H9 (cell line): Measurements from ENCODE around the gene SEC23IP. TPM values are rescaled to one million over a fixed set of nuclear protein-coding genes. Genes with fewer than 3 reads are reported as not detected.

Source experiments
- DNase-seq: peaks from one replicate; pipeline ENCODE4 v3.0.0-alpha.2; 2017
- H2AFZ ChIP-seq: one replicate; pipeline ENCODE4 v1.6.1; 2013; ENCODE audit warnings: mild to moderate bottlenecking, low read length, control low read depth, moderate library complexity
- H2AK5ac ChIP-seq: 2 replicates; pipeline ENCODE4 v1.6.1; 2013; ENCODE audit warnings: low read length, control low read depth, mixed read lengths; ENCODE audit not compliant: insufficient read length
- H2BK120ac ChIP-seq: one replicate; pipeline ENCODE4 v1.6.1; 2013; ENCODE audit warnings: low read depth, mild to moderate bottlenecking, low read length, control low read depth, inconsistent platforms; ENCODE audit not compliant: poor library complexity, severe bottlenecking
- H2BK12ac ChIP-seq: 2 replicates; pipeline ENCODE4 v1.6.1; 2013; ENCODE audit warnings: low read length, control low read depth, mixed read lengths, low read depth; ENCODE audit not compliant: insufficient read length
- H2BK15ac ChIP-seq: 2 replicates; pipeline ENCODE4 v1.6.1; 2013; ENCODE audit warnings: low read depth, low read length, control low read depth
- H2BK20ac ChIP-seq: one replicate; pipeline ENCODE4 v1.6.1; 2013; ENCODE audit warnings: low read depth, mild to moderate bottlenecking, low read length, control low read depth, inconsistent platforms; ENCODE audit not compliant: poor library complexity, severe bottlenecking
- H2BK5ac ChIP-seq: 2 replicates; pipeline ENCODE4 v1.6.1; 2013; ENCODE audit warnings: low read length, control low read depth, mixed read lengths; ENCODE audit not compliant: insufficient read length
- H3K14ac ChIP-seq: 2 replicates; pipeline ENCODE4 v1.6.1; 2013; ENCODE audit warnings: low read length, control low read depth; ENCODE audit not compliant: insufficient read depth
- H3K18ac ChIP-seq: 2 replicates; pipeline ENCODE4 v1.6.1; 2013; ENCODE audit warnings: low read depth, mild to moderate bottlenecking, mixed read lengths, low read length, control low read depth; ENCODE audit not compliant: insufficient read length
- H3K23ac ChIP-seq: 2 replicates; pipeline ENCODE4 v1.6.1; 2013; ENCODE audit warnings: low read length, control low read depth, mixed read lengths, low read depth; ENCODE audit not compliant: insufficient read length
- H3K23me2 ChIP-seq: 2 replicates; pipeline ENCODE4 v1.6.1; 2013; ENCODE audit warnings: low read depth, mild to moderate bottlenecking, mixed read lengths, low read length, control low read depth; ENCODE audit not compliant: insufficient read length, poor library complexity, severe bottlenecking
- H3K27ac ChIP-seq: 2 replicates; pipeline ENCODE4 v1.5.1; 2013; ENCODE audit warnings: low read length, control low read depth, mixed read lengths, low read depth; ENCODE audit not compliant: insufficient read length
- H3K27me3 ChIP-seq: 2 replicates; pipeline ENCODE4 v1.6.1; 2013; ENCODE audit warnings: low read length, control low read depth, inconsistent platforms; ENCODE audit not compliant: insufficient read depth
- H3K4ac ChIP-seq: 2 replicates; pipeline ENCODE4 v1.6.1; 2013; ENCODE audit warnings: low read depth, mild to moderate bottlenecking, control low read depth, inconsistent platforms, low read length, moderate library complexity
- H3K4me1 ChIP-seq: 2 replicates; pipeline ENCODE4 v1.6.1; 2013; ENCODE audit warnings: low read length, control low read depth, inconsistent platforms; ENCODE audit not compliant: insufficient read depth
- H3K4me2 ChIP-seq: 2 replicates; pipeline ENCODE4 v1.6.1; 2013; ENCODE audit warnings: low read length, control low read depth, mixed read lengths; ENCODE audit not compliant: insufficient read length, insufficient read depth
- H3K56ac ChIP-seq: 2 replicates; pipeline ENCODE4 v1.6.1; 2013; ENCODE audit warnings: low read depth, mild to moderate bottlenecking, mixed read lengths, low read length, control low read depth; ENCODE audit not compliant: insufficient read length
- H3K79me1 ChIP-seq: 2 replicates; pipeline ENCODE4 v1.6.1; 2013; ENCODE audit warnings: low read depth, mild to moderate bottlenecking, moderate library complexity, low read length, control low read depth, inconsistent platforms; ENCODE audit not compliant: insufficient read depth, poor library complexity, severe bottlenecking
- H3K79me2 ChIP-seq: 2 replicates; pipeline ENCODE4 v1.6.1; 2013; ENCODE audit warnings: low read length, control low read depth, inconsistent platforms; ENCODE audit not compliant: insufficient read depth
- H3K9ac ChIP-seq: 2 replicates; pipeline ENCODE4 v1.6.1; 2013; ENCODE audit warnings: low read length, control low read depth, mixed read lengths; ENCODE audit not compliant: insufficient read length; ENCODE audit errors: extremely low read depth
- H3K9me3 ChIP-seq: one replicate; pipeline ENCODE4 v1.6.1; 2013; ENCODE audit warnings: low read depth, low read length, inconsistent platforms; ENCODE audit not compliant: control insufficient read depth
- H3T11ph ChIP-seq: one replicate; pipeline ENCODE4 v1.6.1; 2013; ENCODE audit warnings: mild to moderate bottlenecking, low read length, control low read depth, inconsistent platforms
- H4K20me1 ChIP-seq: one replicate; pipeline ENCODE4 v1.6.1; 2013; ENCODE audit not compliant: control insufficient read depth, insufficient read length, insufficient read depth
- H4K5ac ChIP-seq: 2 replicates; pipeline ENCODE4 v1.6.1; 2013; ENCODE audit warnings: low read depth, mild to moderate bottlenecking, mixed read lengths, low read length, control low read depth; ENCODE audit not compliant: insufficient read length
- H4K8ac ChIP-seq: replicated peaks from 2 replicates; pipeline ENCODE4 v1.6.1; 2013; ENCODE audit warnings: low read length, control low read depth, mixed read lengths, low read depth; ENCODE audit not compliant: insufficient read length
- H4K91ac ChIP-seq: 2 replicates; pipeline ENCODE4 v1.6.1; 2013; ENCODE audit warnings: low read depth, mild to moderate bottlenecking, moderate library complexity, mixed read lengths, low read length, control low read depth; ENCODE audit not compliant: insufficient read length
- H3K27ac Mint-ChIP-seq, 3 experiments: 2 replicates in 2 of 3; 3 replicates in 1 of 3; pipeline ENCODE4 v1.8.0; 2020 to 2021; ENCODE audit warnings: mixed read lengths in 3 of 3, mild to moderate bottlenecking in 1 of 3, moderate library complexity in 1 of 3
- H3K27me3 Mint-ChIP-seq: 2 replicates; pipeline ENCODE4 v1.8.0; 2021; ENCODE audit warnings: low read depth, mild to moderate bottlenecking, moderate library complexity, mixed read lengths
- H3K36me3 Mint-ChIP-seq, 3 experiments: 2 replicates in 2 of 3; 3 replicates in 1 of 3; pipeline ENCODE4 v1.8.0; 2020 to 2021; ENCODE audit warnings: low read depth in 3 of 3, mixed read lengths in 3 of 3; ENCODE audit not compliant: insufficient read depth in 1 of 3
- H3K4me1 Mint-ChIP-seq, 2 experiments: 2 replicates each; pipeline ENCODE4 v1.8.0; 2020; ENCODE audit warnings: mixed read lengths in 2 of 2
- H3K4me3 Mint-ChIP-seq, 2 experiments: 2 replicates in 1 of 2; 3 replicates in 1 of 2; pipeline ENCODE4 v1.8.0; 2020 to 2021; ENCODE audit warnings: mild to moderate bottlenecking in 2 of 2, mixed read lengths in 2 of 2, moderate library complexity in 1 of 2
- H3K9me3 Mint-ChIP-seq, 2 experiments: 2 replicates in 1 of 2; 3 replicates in 1 of 2; pipeline ENCODE4 v1.8.0; 2020; ENCODE audit warnings: mild to moderate bottlenecking in 2 of 2, mixed read lengths in 2 of 2, moderate library complexity in 1 of 2
- WGBS: extraction: QIAGEN DNeasy Blood & Tissue Kit; methylation state at CpG from one replicate; pipeline ENCODE4 v1.1.7; 2013; ENCODE audit warnings: missing lambda C conversion rate, low lambda C conversion rate, mixed read lengths; ENCODE audit not compliant: insufficient read length; ENCODE audit errors: extremely low coverage; 5-methylcytosine and 5-hydroxymethylcytosine counted together
- total RNA-seq: library from RNA; stranded (reverse); gene quantifications from 2 replicates; pipeline ENCODE4 v1.2.1, GENCODE V29; 2021
- TF ChIP-seq, protein P1 (sequence below): fragments of 200-600 bp; sonication (generic); conservative IDR thresholded peaks from 3 replicates; pipeline ENCODE4 v1.8.0; 2021; ENCODE audit warnings: antibody characterized with exemption, mild to moderate bottlenecking

The SEC23IP gene
- total RNA-seq, 1 experiment from 2014 or later: 93.0 TPM

GRCh38 chr10:119967066-119967465, 74.5 kb downstream of the SEC23IP start:
- H4K8ac ChIP-seq: no peak overlapping the region
- H2BK20ac ChIP-seq: no peak overlapping the region
- no peak overlapping the region for H3K23ac ChIP-seq
- no peak overlapping the region for H2BK5ac ChIP-seq
- no peak overlapping the region for H3T11ph ChIP-seq
- no peaks in the 10 kb centered on the region for H3K23me2 ChIP-seq
- no peak overlapping the region for H4K5ac ChIP-seq
- Mint-ChIP-seq H3K4me1 (no peaks in the 10 kb centered on the region), H3K27ac (no peak overlapping the region), H3K27me3 (no peaks in the 10 kb centered on the region; the same call in 1 of the 2 replicates), H3K4me3 (no peak overlapping the region), H3K36me3 (peaks cover 0 to 16% (median 0%) of the 10 kb centered on the region in 3 experiments; a peak in 3 of 7 replicates), H3K9me3 (peaks cover 16 to 17% of the 10 kb centered on the region in 2 experiments)
- H2BK120ac ChIP-seq: no peak overlapping the region
- no peak overlapping the region for H4K91ac ChIP-seq
- H2AFZ ChIP-seq: no peak overlapping the region
- no peak for DNase-seq
- no CpG with 5 or more reads among the region's 1 CpG for WGBS
- no peaks in the 10 kb centered on the region for H3K27me3 ChIP-seq
- H4K20me1 ChIP-seq: no peaks in the 10 kb centered on the region
- no peaks in the 10 kb centered on the region for H3K9me3 ChIP-seq
- no peaks in the 10 kb centered on the region for H3K79me1 ChIP-seq
- H2BK12ac ChIP-seq: no peak overlapping the region
- no peak overlapping the region for H3K27ac ChIP-seq
- H2AK5ac ChIP-seq: no peak overlapping the region
- H3K14ac ChIP-seq: no peak overlapping the region
- no peak overlapping the region for H3K4me2 ChIP-seq
- H3K79me2 ChIP-seq: no peaks in the 10 kb centered on the region
- H3K4ac ChIP-seq: no peak overlapping the region
- TF ChIP-seq, protein P1, sequence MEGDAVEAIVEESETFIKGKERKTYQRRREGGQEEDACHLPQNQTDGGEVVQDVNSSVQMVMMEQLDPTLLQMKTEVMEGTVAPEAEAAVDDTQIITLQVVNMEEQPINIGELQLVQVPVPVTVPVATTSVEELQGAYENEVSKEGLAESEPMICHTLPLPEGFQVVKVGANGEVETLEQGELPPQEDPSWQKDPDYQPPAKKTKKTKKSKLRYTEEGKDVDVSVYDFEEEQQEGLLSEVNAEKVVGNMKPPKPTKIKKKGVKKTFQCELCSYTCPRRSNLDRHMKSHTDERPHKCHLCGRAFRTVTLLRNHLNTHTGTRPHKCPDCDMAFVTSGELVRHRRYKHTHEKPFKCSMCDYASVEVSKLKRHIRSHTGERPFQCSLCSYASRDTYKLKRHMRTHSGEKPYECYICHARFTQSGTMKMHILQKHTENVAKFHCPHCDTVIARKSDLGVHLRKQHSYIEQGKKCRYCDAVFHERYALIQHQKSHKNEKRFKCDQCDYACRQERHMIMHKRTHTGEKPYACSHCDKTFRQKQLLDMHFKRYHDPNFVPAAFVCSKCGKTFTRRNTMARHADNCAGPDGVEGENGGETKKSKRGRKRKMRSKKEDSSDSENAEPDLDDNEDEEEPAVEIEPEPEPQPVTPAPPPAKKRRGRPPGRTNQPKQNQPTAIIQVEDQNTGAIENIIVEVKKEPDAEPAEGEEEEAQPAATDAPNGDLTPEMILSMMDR: no peak
- no peaks in the 10 kb centered on the region for H3K4me1 ChIP-seq
- no peak overlapping the region for H3K9ac ChIP-seq
- no peak overlapping the region for H3K56ac ChIP-seq
- H2BK15ac ChIP-seq: no peak overlapping the region
- no peak overlapping the region for H3K18ac ChIP-seq
